NCI-H748 (cell line): ENCODE measurements around the gene MT1G.
"Not testable (repeated sequence)": the region's sequence is repeated elsewhere in the genome, so short reads cannot be mapped to it uniquely, and the experiment has no call there.

Experiments used
- DNase-seq: peaks from one replicate; lab custom pipeline; 2025; ENCODE audit not compliant: unreplicated experiment; lab: John Stamatoyannopoulos, UW

Gene MT1G

DNA sequence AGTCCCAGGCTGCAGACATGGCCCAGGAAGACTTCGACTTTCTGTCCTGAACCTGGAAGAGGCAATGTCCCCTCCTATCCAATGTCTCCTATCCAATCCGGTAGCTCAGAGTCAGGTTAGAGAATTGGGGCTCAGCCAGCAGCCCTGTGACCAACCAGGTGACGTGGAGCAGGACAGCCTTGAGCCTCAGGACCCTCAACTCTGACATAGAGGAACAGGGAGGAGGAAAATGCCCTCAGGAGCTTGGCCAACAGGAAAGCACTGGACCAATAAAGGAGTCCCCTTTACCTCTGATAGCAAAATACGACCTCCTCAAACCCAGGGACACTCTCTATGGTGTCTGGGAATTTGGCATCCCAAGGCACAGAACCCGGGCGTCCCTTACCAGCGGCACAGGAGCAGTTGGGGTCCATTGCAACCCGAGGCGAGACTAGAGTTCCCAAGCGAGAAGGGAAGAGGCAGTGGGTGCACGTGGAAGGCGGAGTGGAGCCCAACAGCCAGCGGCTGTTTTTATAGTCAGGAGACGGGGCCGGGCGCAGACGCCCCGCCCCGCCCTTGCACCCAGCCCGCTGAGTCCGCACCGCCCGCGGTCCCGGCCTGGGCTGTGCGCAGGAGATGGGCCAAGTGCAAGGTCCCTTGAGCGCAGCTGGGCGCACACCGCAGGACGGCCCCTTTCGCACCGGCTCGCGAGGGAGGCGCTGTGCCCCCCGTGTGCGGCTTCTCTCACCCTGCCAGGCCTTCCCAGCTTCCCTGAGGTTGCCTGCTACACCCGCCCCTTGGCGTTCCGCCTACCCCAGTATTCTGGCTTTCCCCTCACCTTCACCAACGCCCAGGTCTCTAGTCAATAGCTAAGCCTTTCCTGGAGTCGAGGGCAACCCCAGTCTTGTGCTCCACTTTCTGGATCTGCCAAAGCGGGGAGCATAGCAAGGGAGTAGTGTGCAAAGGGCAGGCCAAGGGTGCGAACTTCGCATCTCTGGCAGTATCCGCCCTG, at the start of gene MT1G:
Gene MT1G, minus strand, starts transcription at position 485 of the 991 bp plus-strand sequence. Its CDS starts 72 bp downstream, at position 413.
- DNase-seq, result no peak

DNA sequence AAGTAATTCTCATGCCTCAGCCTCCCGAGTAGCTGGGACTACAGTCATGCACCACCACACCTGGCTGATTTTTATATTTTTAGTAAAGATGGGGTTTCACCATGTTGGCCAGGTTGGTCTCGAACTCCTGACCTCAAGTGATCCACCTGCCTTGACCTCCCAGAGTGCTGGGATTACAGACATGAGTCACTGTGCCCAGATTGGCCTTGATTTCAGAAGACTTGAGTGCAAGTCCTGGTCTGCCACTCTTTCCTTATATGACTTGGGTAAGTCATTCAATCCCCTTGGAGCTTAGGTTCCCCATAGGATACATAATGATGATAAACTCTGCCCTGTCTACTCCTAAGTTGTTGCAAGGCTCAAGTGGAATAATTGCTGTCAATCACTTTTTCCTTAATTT, 49.7 kb upstream of the MT1G start:
- not testable (repeated sequence) for DNase-seq

DNA sequence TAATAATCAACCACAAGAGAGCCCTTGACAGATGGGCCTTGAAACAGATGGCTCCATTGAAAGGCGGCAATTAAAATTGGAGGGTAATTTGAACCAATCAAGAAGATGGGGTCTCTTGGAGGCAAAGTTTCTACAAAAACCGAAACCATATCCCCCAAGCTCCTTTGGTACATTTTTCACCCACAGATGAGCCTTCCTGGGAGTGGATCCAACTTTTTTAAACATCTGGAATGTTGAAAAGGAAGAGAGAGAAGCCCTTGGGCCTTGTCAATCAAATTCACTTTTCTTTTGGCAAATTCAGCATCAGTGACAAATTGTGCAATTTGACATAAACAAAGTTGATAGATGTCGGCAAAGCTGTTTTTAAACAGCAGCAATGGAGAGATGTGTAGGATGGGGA, 48.9 kb upstream of the MT1G start:
- DNase-seq, result no peak

DNA sequence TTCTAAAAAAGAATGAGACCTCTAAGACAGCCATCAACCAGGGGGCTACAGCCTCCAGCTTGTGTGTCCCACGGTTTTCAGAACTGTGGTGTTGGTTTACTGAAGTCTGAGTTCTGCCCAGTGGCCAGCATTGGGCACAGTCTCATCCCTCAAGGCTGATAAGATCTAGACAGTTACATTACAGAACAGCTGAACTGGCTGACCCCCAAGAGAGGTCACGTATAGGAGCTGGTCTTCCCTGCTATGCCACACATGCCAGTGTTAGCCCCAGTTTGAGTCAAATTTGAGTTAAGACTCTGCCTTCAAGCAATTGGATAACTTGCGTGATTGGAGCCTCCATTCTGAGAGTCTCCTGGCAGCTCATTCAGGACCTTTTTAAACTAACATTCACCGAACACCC, 47.3 kb upstream of the MT1G start:
- DNase-seq, result no peak

DNA sequence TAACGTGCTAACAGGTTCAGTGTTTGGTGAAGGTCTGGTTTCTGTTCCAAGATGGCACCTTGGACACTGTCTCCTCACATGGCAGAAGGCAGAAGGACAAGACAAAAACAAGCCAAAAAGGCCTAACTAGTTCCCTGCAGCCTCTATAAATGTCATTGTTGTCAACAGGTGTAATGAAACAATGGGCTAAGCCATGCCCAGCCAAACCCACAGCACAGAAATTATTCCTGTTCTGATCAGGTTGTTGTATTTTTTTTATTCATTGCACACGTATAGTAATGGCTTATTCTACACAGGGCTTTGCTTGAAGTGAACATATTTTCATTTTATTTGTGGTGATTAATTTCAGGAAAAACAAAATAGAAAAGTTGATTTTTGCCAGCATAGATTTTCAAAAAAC, 45.9 kb upstream of the MT1G start:
- DNase-seq, result no peak

DNA sequence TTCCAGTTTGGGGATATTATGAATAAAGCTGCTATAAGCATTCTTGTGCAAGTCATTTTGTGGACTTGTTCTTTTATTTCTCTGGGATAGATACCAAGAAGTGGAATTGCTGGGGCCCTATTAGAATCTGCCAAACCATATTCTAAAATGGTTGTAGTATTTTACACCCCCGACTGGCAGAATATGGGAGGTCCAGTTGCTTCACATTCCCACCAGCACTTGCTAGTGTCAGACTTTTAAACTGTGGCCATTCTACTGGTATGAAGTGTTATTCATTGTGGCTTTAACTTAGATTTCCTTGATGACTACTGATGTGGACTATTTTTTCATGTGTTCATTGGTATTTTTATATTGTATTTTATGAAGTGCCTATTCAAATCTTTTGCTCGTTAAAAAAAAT, 44.0 kb upstream of the MT1G start:
- no peak for DNase-seq

DNA sequence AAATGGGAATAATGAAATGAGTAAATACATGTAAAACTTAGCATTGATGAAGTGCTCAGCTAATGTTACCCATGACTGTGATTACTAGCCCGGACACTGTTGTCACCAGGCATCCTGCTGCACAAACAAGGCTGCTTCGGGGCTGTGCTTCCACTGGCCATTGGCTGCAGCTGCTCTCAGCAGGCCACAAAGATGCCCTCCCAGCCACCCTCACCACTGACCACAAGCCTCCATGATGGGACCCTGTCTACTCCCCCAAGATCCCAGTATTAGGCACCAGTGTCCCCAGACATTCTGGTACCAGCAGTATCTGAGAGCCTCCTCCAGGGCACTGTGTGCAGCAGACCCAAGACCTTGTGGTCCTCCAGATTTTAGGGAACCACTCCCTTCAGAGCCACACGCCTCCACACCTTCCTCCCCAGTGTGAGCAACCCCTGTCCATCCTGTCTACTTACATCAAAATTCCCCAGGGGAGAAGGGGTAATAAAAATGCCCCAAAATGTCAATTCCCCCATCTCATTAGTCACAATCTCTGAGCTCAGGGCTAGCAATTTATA, 42.4 kb upstream of the MT1G start:
- no peak for DNase-seq

DNA sequence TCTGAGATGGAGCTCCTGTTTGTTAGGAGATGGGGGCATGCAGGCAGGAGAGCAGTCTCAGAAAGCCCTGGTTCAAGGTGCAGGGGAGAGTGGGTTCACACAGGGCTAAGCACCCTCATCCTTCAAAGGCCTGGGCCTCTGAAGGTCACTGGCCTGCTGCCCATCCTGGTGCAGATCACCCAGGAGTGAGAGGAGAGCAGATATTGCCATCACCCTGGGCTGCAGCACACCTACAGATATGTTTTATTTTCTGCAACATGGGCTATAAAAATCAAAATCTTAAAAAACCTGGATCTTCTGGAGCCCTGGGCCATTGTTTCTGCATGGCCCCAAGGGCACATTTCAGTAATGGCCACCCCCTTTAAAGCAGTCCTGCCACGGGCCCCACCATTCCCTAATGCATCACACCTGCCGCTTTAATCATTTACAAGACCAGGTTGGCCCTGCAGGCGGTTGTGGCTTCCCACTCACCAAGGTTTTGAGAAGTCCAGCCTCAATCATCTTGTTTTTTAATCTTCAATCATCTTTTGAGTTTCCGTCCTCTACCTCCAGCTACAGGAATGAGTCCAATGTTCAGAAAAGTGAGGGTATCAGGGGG, 41.7 kb upstream of the MT1G start:
- no peak for DNase-seq

DNA sequence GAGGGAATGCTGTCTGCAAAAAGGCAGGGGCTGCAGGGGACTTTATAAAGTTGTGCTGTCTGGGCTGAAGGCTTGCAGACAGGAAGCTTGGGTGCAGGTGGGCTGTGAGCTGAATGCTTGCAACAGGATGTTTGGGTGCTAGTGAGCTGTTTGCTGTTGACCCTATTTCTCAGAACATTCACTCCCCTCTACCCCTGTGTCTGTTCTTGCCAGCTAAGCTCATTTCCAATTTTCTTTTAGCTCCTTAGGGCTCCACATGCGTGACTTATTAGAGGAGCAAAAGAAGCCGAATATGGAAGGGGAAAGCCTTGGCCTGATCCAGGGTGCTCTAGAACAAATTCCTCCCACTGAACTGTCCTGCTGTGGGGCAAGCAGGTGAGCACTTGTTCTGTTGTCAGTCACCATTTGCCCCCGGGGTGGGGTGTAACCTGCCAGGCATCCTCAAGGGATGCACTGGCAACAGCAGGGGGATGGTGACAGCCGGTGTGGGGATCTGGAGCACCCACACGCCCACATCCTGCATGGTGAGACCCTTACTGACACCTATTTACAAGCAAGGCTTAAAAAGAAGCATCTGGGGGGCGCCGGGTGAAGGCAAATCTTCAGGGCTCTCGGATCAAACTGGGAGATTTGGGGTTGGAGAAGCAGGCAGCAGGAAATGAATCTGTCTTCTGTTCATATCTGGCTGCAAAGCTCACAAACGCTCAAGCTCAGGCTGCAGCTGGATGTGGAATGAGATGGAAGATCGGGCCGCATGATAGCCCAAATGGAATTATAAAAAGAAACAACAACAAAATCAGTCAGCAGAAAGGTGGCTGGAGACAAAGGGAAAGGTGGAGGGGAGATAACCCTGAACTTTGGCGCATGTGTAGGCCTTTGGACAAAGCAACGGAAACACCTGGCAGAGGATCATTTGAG, 40.9 kb upstream of the MT1G start:
- DNase-seq, result no peak

DNA sequence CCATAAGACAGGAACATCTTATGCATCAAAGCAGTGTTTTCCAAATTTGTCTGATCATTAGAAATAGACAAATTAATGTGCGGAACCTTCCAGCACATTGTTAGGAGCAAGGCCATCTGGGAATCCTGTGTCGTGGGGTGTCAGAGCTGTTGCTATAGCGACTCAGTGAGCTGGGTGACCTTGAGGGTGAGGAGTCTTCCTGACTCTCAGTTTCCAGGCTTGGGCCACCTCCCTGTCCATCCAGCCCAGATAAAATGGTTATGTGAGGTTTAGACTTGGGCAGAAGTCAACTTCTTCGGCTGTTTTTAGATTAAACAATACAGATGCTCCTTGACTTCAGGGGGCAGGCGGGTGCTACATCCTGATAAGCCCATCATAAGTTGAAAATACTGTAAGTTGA, 35.0 kb upstream of the MT1G start:
- DNase-seq, result no peak

DNA sequence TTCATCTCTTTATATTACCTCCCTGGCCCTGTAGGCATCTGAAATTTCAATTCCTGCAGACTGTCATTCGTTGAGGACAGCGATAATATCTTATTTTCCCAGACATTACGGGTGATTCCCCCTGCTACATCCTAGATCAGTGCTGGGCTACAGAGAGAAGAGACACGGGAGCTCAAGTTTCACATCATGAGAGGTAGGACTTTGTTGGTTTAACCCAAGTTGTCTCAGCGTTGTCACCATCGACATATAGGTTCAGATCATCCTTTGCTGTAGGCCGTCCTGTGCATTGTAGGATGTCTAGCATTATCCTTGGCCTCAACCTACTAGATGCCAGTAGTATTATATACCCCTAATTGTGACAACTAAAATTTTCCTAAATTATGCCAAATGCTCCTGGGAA, 33.7 kb upstream of the MT1G start:
- DNase-seq, result no peak

DNA sequence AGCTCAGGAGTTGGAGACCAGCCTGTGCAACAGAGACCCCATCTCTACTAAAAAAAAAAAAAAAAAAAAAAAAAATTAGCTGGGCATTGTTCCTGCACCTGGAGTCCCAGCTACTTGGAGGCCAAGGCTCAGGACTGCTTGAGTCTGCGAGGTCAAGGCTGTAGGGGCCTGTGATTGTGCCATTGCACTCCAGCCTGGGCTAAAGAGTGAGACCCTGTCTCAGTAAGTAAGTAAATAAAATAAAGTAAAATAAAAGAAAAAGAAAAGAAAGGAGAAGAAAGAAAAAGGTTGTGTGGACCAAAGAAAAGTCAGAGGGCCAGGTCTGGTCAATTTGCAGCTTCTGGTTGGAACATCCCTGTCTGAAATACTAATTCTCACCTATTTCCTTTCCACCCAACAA, 32.8 kb upstream of the MT1G start:
- DNase-seq, result no peak

DNA sequence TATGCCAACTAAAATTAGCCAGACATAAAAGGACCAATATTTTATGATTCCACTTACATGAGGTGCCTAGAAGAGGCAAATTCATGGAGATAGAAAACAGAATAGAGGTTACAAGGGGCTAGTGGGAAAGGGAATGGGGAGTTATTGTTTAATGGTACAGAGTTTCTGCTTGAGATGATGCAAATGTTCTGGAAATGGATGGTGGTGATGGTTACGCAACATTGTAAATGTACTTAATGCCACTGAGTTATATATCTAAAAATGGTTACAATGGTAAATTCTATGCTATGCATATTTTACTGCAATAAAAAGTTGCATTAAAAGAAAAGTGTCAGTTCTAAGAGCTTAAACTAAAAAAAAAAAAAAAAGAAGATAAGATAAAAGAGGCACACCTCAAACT, 32.3 kb upstream of the MT1G start:
- no peak for DNase-seq

DNA sequence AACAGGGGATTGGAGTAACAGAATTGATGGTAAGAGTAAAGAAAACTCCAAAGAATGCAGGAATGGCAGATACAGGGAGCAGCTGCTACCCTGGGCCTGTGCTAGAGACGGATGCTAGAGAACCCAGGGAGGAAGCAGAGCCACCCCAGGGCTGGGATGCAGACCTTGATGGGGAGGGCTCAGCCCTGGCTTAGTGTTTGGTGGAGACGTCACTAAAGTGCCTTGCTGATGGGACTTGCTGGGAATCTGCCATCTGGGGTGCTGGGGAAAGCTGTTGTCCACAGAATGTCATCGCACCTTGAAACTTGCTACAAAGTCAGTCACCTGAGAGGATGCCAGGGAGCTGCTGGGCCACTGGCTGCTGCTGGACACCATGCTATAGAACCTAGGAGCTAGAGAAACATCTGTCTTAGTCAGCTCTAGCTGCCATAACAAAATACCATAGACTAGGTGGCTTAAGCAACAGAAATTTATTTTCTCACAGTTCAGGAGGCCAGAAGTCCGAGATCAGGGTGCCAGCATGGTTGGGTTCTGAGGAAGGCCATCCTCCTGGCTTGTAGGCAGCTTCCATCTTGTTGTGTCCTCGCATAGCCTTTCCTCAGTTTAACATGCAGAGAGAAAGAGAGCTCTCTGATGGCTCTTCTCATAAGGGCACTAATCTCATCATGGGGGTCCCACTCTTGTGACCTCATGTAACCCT, 29.7 kb upstream of the MT1G start:
- no peak for DNase-seq

DNA sequence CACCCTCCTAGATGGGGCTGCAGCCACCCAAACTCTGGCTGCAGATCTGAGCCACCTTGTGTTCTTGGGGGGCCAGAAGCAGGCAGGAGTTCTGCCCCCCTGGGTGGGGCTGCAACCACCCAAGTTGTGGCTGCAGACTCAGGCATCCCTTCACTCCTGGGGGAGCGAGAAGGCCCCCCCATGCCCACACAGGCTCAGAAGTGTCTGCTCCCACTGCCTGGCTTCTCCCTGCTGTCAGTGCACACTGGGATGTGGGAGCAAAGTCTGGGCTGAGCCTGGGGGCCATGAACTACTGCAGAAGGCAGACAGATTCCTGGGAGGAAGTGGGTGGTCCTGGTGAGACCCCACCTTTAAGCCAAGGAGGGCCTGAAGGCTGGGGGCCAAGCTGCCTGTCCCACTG, 27.4 kb upstream of the MT1G start:
- DNase-seq, result no peak

DNA sequence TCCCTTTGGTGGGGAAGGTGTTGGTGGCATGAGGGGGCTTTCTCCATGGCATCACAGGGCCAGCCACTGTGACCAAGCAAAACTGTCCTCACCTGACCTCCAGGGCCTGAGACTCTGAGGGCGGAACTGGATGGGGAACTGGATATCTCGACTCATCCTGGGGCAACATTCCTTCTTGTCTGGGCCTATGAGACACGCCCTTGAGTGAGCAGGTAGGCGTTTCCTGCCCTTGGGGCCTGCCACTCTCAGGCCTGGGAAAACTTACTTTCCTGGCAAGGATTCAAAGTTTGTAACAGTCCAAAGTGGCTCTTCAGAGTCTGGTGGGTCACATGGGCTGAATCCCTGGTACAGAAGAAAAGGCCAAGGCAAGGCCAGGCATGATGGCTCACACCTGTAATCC, 24.0 kb upstream of the MT1G start:
- no peak for DNase-seq

DNA sequence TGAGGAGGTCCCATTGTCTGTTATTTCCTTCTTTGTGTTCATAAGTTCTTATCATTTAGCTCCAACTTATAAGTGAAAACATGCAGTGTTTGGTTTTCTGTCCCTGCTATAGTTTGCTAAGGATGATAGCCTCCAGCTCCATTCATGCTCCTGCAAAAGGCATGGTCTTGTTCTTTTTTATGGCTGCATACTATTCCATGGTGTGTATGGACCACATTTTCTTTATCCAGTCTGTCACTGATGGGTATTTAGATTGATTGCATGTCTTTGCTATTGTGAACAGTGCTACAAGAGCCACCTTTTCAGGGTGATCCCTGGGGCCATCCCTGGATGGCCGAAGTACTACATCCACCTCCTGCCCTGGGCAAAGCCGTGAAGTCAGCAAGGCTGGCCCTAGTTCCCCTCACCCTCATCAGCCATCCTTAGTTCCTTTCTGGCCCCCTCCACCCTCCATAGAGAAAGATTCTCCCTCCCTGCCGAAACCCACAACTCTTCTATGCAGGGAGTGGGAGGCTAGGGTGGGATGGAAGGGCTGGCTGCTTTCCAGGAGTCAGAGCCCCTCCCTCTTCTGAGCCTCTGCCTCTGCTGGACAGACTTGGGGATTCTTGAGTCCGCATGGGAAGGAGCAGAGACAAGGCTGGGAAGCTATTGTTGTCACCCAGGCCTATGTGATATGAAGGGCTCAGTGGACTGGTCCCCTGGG, 22.7 kb upstream of the MT1G start:
- no peak for DNase-seq

DNA sequence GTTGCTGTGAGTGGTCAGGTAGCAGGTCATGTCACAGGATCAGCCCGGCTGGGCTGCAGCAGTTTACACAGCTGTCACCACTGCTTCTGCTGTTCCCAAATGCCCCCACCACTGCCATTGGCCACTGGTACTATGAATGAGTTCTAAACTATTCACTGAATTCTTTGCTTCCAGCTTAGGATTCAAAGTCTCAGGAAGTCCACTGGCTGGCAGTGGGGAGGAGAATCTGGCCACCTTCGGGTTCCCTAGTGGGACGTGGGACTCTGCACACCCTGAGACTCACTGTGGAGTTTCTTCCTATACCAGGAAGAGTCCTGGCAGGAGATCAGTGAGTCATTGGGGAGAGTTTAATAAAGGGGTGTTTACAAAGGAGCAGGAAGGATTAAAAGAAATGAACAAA, 21.3 kb upstream of the MT1G start:
- DNase-seq, result no peak

DNA sequence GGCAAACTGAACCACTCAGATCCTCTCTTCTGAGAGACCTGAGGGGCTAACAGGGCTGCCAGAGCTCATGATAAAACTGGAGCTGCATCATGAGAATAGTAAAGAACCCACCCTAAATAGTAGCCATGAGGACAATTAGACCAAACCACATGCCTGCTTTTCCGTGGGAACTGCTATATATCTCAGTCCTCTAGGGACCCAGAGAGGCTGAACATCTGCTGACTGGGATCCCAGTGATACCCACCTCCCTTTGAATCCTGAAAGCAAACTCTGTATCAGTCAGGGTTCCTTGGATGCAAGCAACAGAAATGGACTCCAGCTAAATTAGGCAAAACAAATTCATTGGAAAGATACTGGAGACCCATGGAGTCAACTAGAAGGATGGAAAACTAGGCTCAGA, 20.9 kb upstream of the MT1G start:
- DNase-seq, result no peak

DNA sequence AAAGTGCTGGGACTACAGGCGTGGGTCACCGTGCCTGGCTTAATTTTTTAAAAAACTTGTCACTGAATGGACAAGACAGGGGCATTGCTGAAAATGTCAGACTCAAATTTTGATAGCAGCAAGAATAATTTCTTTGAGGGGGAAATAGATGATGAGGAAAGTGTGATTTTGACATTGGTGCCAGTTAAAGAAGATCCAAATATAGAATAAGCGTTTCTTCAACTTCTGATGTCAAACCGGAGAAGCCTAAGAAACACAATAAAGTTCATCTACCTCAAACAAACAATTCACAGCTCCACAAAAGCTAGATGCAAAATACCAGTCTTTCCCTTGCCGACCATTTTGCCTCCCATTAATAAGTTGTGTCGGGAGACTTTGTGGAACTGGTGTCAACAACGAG, 18.9 kb upstream of the MT1G start:
- no peak for DNase-seq
